Measurements from ENCODE around the gene FABP1. TPM values are rescaled to one million over a fixed set of nuclear protein-coding genes. Genes with fewer than 3 reads are reported as not detected.

Gene FABP1
- polyA plus RNA-seq, 2 of the 4 experiments (the other 2 are of a cell fraction), result not detected

DNA sequence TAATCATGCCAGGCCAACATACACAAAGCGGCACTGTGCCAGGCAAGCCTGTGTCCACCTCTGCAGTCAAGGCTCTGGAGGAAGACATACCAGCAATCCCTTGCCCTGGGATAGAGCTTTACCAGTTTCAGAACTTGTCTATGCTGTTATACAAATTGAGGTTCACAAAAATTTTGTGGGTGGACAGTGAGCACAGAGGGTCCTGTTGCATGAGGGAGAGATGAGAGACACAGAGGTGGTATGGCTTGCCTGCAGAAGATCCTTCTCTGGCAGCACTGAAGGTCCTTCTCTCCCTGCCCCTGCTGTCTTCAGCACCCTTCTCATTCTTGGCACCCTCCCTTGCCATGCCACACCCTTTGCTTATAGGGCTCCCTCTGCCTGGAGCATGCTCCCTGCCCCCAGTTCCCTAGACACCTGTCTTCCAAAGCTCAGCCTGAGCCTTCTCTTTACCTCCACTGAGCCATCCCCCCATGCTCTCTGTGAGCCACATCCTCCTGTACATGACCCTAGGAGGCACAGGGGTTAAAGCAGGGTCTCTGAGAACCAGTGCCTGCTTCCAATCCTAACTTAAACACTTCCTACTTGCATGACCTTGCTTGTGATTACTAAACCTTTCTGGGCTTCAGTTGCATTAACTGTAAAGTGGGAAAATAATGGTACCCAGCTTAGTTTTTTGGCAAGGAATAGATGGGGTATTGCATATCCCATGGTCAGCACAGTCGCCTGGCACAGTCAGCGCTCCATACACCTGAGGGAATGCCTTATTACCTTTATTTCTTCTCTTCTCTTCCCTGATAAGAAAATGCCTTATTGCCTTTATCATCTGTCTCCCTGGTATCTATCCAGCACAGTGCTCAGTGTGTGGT lies 857 bp downstream of the FABP1 start:
- ATAC-seq (no peak), FAIRE-seq (no peak), DNase-seq (ENCODE audit: low read depth in 1 of 2, low spot score in 1 of 2) (no peak)
- WGBS (ENCODE audit: missing lambda C conversion rate), result 12% methylated on average over 3 of the region's 3 CpGs
- H3K9me3 ChIP-seq, result no peaks in the 10 kb centered on the region
- no peaks in the 10 kb centered on the region for H3K4me1 ChIP-seq
- ChIA-PET CTCF (interaction anchor here (0.6 to 1.1 kb wide), 2 partner anchors 12 to 67 kb away, joined by 3 read pairs; no protein-coding TSS in a partner anchor), POLR2A (no interaction called here)
- TF ChIP-seq RCOR1 (IDR thresholded peaks at IDR 0.05; ENCODE audit: low read depth, low read length) (no peak), ZNF302 (CRISPR knock-in tag; IDR thresholded peaks at IDR 0.05) (no peak), MYC (IDR thresholded peaks at IDR 0.05; ENCODE audit: borderline replicate concordance, low read length) (no peak), HDAC2 (IDR thresholded peaks at IDR 0.05) (no peak), RNF2 (IDR thresholded peaks at IDR 0.05; ENCODE audit: borderline replicate concordance, low read depth) (no peak), NR3C1 (IDR thresholded peaks at IDR 0.05) (no peak), POLR2AphosphoS2 (conservative IDR thresholded peaks at IDR 0.05; ENCODE audit: low read length) (no peak), ELK1 (IDR thresholded peaks at IDR 0.05; ENCODE audit: low read depth, low read length) (no peak), USF2 (IDR thresholded peaks at IDR 0.05) (no peak), CHD2 (IDR thresholded peaks at IDR 0.05; ENCODE audit: low read length, partially characterized antibody) (no peak), RFX5 (IDR thresholded peaks at IDR 0.05) (no peak), KDM5A (IDR thresholded peaks at IDR 0.05) (no peak)
- TF ChIP-seq, protein P1, sequence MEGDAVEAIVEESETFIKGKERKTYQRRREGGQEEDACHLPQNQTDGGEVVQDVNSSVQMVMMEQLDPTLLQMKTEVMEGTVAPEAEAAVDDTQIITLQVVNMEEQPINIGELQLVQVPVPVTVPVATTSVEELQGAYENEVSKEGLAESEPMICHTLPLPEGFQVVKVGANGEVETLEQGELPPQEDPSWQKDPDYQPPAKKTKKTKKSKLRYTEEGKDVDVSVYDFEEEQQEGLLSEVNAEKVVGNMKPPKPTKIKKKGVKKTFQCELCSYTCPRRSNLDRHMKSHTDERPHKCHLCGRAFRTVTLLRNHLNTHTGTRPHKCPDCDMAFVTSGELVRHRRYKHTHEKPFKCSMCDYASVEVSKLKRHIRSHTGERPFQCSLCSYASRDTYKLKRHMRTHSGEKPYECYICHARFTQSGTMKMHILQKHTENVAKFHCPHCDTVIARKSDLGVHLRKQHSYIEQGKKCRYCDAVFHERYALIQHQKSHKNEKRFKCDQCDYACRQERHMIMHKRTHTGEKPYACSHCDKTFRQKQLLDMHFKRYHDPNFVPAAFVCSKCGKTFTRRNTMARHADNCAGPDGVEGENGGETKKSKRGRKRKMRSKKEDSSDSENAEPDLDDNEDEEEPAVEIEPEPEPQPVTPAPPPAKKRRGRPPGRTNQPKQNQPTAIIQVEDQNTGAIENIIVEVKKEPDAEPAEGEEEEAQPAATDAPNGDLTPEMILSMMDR (IDR thresholded peaks at IDR 0.05), result no peak
- TF ChIP-seq, protein P2, sequence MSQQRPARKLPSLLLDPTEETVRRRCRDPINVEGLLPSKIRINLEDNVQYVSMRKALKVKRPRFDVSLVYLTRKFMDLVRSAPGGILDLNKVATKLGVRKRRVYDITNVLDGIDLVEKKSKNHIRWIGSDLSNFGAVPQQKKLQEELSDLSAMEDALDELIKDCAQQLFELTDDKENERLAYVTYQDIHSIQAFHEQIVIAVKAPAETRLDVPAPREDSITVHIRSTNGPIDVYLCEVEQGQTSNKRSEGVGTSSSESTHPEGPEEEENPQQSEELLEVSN (IDR thresholded peaks at IDR 0.05; ENCODE audit: borderline replicate concordance, low read depth), result no peak
- TF ChIP-seq, protein P3, sequence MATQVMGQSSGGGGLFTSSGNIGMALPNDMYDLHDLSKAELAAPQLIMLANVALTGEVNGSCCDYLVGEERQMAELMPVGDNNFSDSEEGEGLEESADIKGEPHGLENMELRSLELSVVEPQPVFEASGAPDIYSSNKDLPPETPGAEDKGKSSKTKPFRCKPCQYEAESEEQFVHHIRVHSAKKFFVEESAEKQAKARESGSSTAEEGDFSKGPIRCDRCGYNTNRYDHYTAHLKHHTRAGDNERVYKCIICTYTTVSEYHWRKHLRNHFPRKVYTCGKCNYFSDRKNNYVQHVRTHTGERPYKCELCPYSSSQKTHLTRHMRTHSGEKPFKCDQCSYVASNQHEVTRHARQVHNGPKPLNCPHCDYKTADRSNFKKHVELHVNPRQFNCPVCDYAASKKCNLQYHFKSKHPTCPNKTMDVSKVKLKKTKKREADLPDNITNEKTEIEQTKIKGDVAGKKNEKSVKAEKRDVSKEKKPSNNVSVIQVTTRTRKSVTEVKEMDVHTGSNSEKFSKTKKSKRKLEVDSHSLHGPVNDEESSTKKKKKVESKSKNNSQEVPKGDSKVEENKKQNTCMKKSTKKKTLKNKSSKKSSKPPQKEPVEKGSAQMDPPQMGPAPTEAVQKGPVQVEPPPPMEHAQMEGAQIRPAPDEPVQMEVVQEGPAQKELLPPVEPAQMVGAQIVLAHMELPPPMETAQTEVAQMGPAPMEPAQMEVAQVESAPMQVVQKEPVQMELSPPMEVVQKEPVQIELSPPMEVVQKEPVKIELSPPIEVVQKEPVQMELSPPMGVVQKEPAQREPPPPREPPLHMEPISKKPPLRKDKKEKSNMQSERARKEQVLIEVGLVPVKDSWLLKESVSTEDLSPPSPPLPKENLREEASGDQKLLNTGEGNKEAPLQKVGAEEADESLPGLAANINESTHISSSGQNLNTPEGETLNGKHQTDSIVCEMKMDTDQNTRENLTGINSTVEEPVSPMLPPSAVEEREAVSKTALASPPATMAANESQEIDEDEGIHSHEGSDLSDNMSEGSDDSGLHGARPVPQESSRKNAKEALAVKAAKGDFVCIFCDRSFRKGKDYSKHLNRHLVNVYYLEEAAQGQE (IDR thresholded peaks at IDR 0.05), result no peak
- no peak overlapping the region for H3K4me3 ChIP-seq
- no peak overlapping the region for H3K27ac ChIP-seq
- H3K4me2 ChIP-seq, result no peak overlapping the region
